Measurements from ENCODE around the gene CSPG4.
"Not testable (repeated sequence)": the region's sequence is repeated elsewhere in the genome, so short reads cannot be mapped to it uniquely, and the experiment has no call there.

Gene CSPG4

GRCh38 chr15:75712668-75713337 lies at the start of gene CSPG4:
Gene CSPG4, minus strand, starts transcription at chr15:75712848. Its CDS starts 93 bp downstream, at chr15:75712755.
- Histone ChIP-seq H3K27me3 (peaks cover 41% of the 10 kb centered on the region), H3K4me3 (ENCODE audit: low read depth in 1 of 2, low read length in 1 of 2) (no peak within 1 kb of the TSS), H3K27ac (no peak within 1 kb of the TSS), H3K4me1 (ENCODE audit: control insufficient read depth in 1 of 2, insufficient read depth in 1 of 2, low read depth in 1 of 2, low read length in 1 of 2) (no peaks in the 10 kb centered on the region), H3K36me3 (no peaks in the 10 kb centered on the region), H3K9me3 (no peaks in the 10 kb centered on the region)
- TF ChIP-seq CTCF (IDR thresholded peaks at IDR 0.05), result no peak

GRCh38 chr15:75762357-75762718 lies 49.7 kb upstream of the CSPG4 start:
- H3K4me3 ChIP-seq (ENCODE audit: low read depth in 1 of 2, low read length in 1 of 2); H3K36me3 ChIP-seq; H3K27me3 ChIP-seq; H3K27ac ChIP-seq; H3K9me3 ChIP-seq: not testable (repeated sequence)
- H3K4me1 ChIP-seq (ENCODE audit: control insufficient read depth in 1 of 2, insufficient read depth in 1 of 2, low read depth in 1 of 2, low read length in 1 of 2), result peaks cover 7 to 12% of the 10 kb centered on the region in 2 experiments

GRCh38 chr15:75761446-75762356 lies 49.1 kb upstream of the CSPG4 start:
- Histone ChIP-seq H3K27ac (no peak overlapping the region), H3K4me1 (ENCODE audit: control insufficient read depth in 1 of 2, insufficient read depth in 1 of 2, low read depth in 1 of 2, low read length in 1 of 2) (peaks cover 7 to 12% of the 10 kb centered on the region in 2 experiments), H3K27me3 (no peaks in the 10 kb centered on the region), H3K9me3 (no peaks in the 10 kb centered on the region), H3K36me3 (no peaks in the 10 kb centered on the region), H3K4me3 (ENCODE audit: low read depth in 1 of 2, low read length in 1 of 2) (no peak overlapping the region)
- no peak for TF ChIP-seq CTCF (IDR thresholded peaks at IDR 0.05)

- no peak overlapping the region for H3K27ac ChIP-seq
- no peak overlapping the region for H3K4me3 ChIP-seq (ENCODE audit: low read depth in 1 of 2, low read length in 1 of 2)
- no peaks in the 10 kb centered on the region for H3K27me3 ChIP-seq
- H3K4me1 ChIP-seq (ENCODE audit: control insufficient read depth in 1 of 2, insufficient read depth in 1 of 2, low read depth in 1 of 2, low read length in 1 of 2), result peaks cover 7 to 12% of the 10 kb centered on the region in 2 experiments
- no peaks in the 10 kb centered on the region for H3K9me3 ChIP-seq
- TF ChIP-seq CTCF (IDR thresholded peaks at IDR 0.05), result no peak
- no peaks in the 10 kb centered on the region for H3K36me3 ChIP-seq
These were observed 48.2 kb upstream of the CSPG4 start for GRCh38 chr15:75760704-75761435.

GRCh38 chr15:75760131-75760520 lies 47.5 kb upstream of the CSPG4 start:
- H3K27ac ChIP-seq; H3K9me3 ChIP-seq; H3K36me3 ChIP-seq; H3K4me3 ChIP-seq (ENCODE audit: low read depth in 1 of 2, low read length in 1 of 2); H3K27me3 ChIP-seq: not testable (repeated sequence)
- peaks cover 7 to 12% of the 10 kb centered on the region in 2 experiments for H3K4me1 ChIP-seq (ENCODE audit: control insufficient read depth in 1 of 2, insufficient read depth in 1 of 2, low read depth in 1 of 2, low read length in 1 of 2)

- no peaks in the 10 kb centered on the region for H3K9me3 ChIP-seq
- no peak overlapping the region for H3K27ac ChIP-seq
- H3K27me3 ChIP-seq, result no peaks in the 10 kb centered on the region
- TF ChIP-seq CTCF (IDR thresholded peaks at IDR 0.05), result no peak
- no peaks in the 10 kb centered on the region for H3K36me3 ChIP-seq
- peaks cover 7 to 12% of the 10 kb centered on the region in 2 experiments for H3K4me1 ChIP-seq (ENCODE audit: control insufficient read depth in 1 of 2, insufficient read depth in 1 of 2, low read depth in 1 of 2, low read length in 1 of 2)
- no peak overlapping the region for H3K4me3 ChIP-seq (ENCODE audit: low read depth in 1 of 2, low read length in 1 of 2)
These were observed 46.9 kb upstream of the CSPG4 start for GRCh38 chr15:75759416-75760130.
